HG03571 (cell line): ENCODE results near the gene UBR2.
"Not testable (repeated sequence)": the region's sequence is repeated elsewhere in the genome, so short reads cannot be mapped to it uniquely, and the experiment has no call there.

Source experiments
- ATAC-seq: cut with Tn5 transposase; IDR thresholded peaks from one replicate; pipeline ENCODE4 v1.9.1; 2021; ENCODE audit not compliant: unreplicated experiment

Gene UBR2

GRCh38 chr6:42724825-42725224 is 161.0 kb downstream of the UBR2 start:
- ATAC-seq: no peak

GRCh38 chr6:42726026-42726425 is 162.2 kb downstream of the UBR2 start:
- no peak for ATAC-seq

GRCh38 chr6:42726485-42727086 is 162.8 kb downstream of the UBR2 start:
- ATAC-seq: peak; percentile 62

- ATAC-seq: no peak
Observed at GRCh38 chr6:42727087-42727611, 163.3 kb downstream of the UBR2 start.

- no peak for ATAC-seq
Observed at GRCh38 chr6:42727627-42728026, 163.8 kb downstream of the UBR2 start.

GRCh38 chr6:42729731-42730130 is 165.9 kb downstream of the UBR2 start:
- ATAC-seq: no peak

- not testable (repeated sequence) for ATAC-seq
Observed at GRCh38 chr6:42733867-42734481, 170.1 kb downstream of the UBR2 start.

GRCh38 chr6:42735976-42736375 is 172.1 kb downstream of the UBR2 start:
- ATAC-seq: no peak

GRCh38 chr6:42740725-42741124 is 176.9 kb downstream of the UBR2 start:
- no peak for ATAC-seq

GRCh38 chr6:42742116-42742894 is 178.5 kb downstream of the UBR2 start:
- no peak for ATAC-seq
